HPDE6-E6E7 (cell line): ENCODE data around the gene CLEC2B.
"Not testable (repeated sequence)": the region's sequence is repeated elsewhere in the genome, so short reads cannot be mapped to it uniquely, and the experiment has no call there.

Source experiments
- DNase-seq: peaks from one replicate; pipeline ENCODE4 v3.0.0; 2011; ENCODE audit warnings: missing footprints; ENCODE audit errors: extremely low spot score

Gene CLEC2B

GRCh38 chr12:9869307-9870161 lies at the start of gene CLEC2B:
TSS of gene CLEC2B (minus strand) at chr12:9869354.
- peak; percentile 22 for DNase-seq

- no peak for DNase-seq
These were observed 42.6 kb upstream of the CLEC2B start for GRCh38 chr12:9911708-9912107.

- DNase-seq, result no peak
These were observed 41.7 kb upstream of the CLEC2B start for GRCh38 chr12:9910716-9911421.

- DNase-seq, result no peak
These were observed 40.6 kb upstream of the CLEC2B start for GRCh38 chr12:9909724-9910123.

GRCh38 chr12:9908350-9908749 lies 39.2 kb upstream of the CLEC2B start:
- DNase-seq, result no peak

- no peak for DNase-seq
These were observed 38.6 kb upstream of the CLEC2B start for GRCh38 chr12:9907769-9908168.

- no peak for DNase-seq
These were observed 37.7 kb upstream of the CLEC2B start for GRCh38 chr12:9906873-9907272.

GRCh38 chr12:9902539-9903228 lies 33.5 kb upstream of the CLEC2B start:
- no peak for DNase-seq

GRCh38 chr12:9900930-9901329 lies 31.8 kb upstream of the CLEC2B start:
- DNase-seq, result no peak

- no peak for DNase-seq
These were observed 30.1 kb upstream of the CLEC2B start for GRCh38 chr12:9899209-9899608.

- peak; percentile 54 for DNase-seq
These were observed 28.4 kb upstream of the CLEC2B start for GRCh38 chr12:9897535-9897934.

GRCh38 chr12:9895215-9895971 lies 26.2 kb upstream of the CLEC2B start:
- DNase-seq, result no peak

GRCh38 chr12:9888665-9889273 lies 19.6 kb upstream of the CLEC2B start:
- no peak for DNase-seq

GRCh38 chr12:9883175-9883574 lies 14.0 kb upstream of the CLEC2B start:
- no peak for DNase-seq

- no peak for DNase-seq
These were observed 12.8 kb upstream of the CLEC2B start for GRCh38 chr12:9881988-9882387.

GRCh38 chr12:9881246-9881645 lies 12.1 kb upstream of the CLEC2B start, which contains the start of gene KLRF2:
TSS of gene KLRF2 (plus strand) at chr12:9881489. CDS start at chr12:9881596, 107 bp downstream.
- DNase-seq, result no peak

- no peak for DNase-seq
These were observed 11.5 kb upstream of the CLEC2B start for GRCh38 chr12:9880532-9881078.

- not testable (repeated sequence) for DNase-seq
These were observed 7.0 kb upstream of the CLEC2B start for GRCh38 chr12:9876120-9876519.

- peak; percentile 56 for DNase-seq
These were observed 3.6 kb upstream of the CLEC2B start for GRCh38 chr12:9872742-9873141.

- DNase-seq, result no peak
These were observed 3.0 kb upstream of the CLEC2B start for GRCh38 chr12:9872162-9872561.
